ENCODE data around the gene C17orf100.
"Not testable (repeated sequence)": the region's sequence is repeated elsewhere in the genome, so short reads cannot be mapped to it uniquely, and the experiment has no call there.

The C17orf100 gene

GRCh38 chr17:6641247-6641863 lies 10.2 kb upstream of the C17orf100 start:
- DNase-seq (ENCODE audit: low spot score) = no peak

GRCh38 chr17:6642592-6642991 lies 9.0 kb upstream of the C17orf100 start:
- no peak for DNase-seq (ENCODE audit: low spot score)

- peak; percentile 76 for DNase-seq (ENCODE audit: low spot score)
Measured at GRCh38 chr17:6643451-6644125, 8.0 kb upstream of the C17orf100 start.

GRCh38 chr17:6648181-6648580 lies 3.4 kb upstream of the C17orf100 start:
- DNase-seq (ENCODE audit: low spot score) = no peak

- DNase-seq (ENCODE audit: low spot score) = no peak
Measured at GRCh38 chr17:6651919-6652452, 424 bp downstream of the C17orf100 start.

GRCh38 chr17:6654841-6655731 lies 3.5 kb downstream of the C17orf100 start:
- no peak for DNase-seq (ENCODE audit: low spot score)

- DNase-seq (ENCODE audit: low spot score) = not testable (repeated sequence)
Measured at GRCh38 chr17:6655732-6656361, 4.3 kb downstream of the C17orf100 start.

- not testable (repeated sequence) for DNase-seq (ENCODE audit: low spot score)
Measured at GRCh38 chr17:6656797-6657632, 5.5 kb downstream of the C17orf100 start.

- DNase-seq (ENCODE audit: low spot score) = no peak
Measured at GRCh38 chr17:6657633-6658287, 6.2 kb downstream of the C17orf100 start.

- not testable (repeated sequence) for DNase-seq (ENCODE audit: low spot score)
Measured at GRCh38 chr17:6658411-6658810, 6.8 kb downstream of the C17orf100 start.

GRCh38 chr17:6660101-6660500 lies 8.5 kb downstream of the C17orf100 start:
- DNase-seq (ENCODE audit: low spot score) = no peak

- DNase-seq (ENCODE audit: low spot score) = no peak
Measured at GRCh38 chr17:6660805-6661463, 9.4 kb downstream of the C17orf100 start.

- DNase-seq (ENCODE audit: low spot score) = no peak
Measured at GRCh38 chr17:6661464-6661848, 9.9 kb downstream of the C17orf100 start.

- not testable (repeated sequence) for DNase-seq (ENCODE audit: low spot score)
Measured at GRCh38 chr17:6663200-6663599, 11.6 kb downstream of the C17orf100 start.

GRCh38 chr17:6666077-6666521 lies 14.5 kb downstream of the C17orf100 start:
- peak; percentile 89 for DNase-seq (ENCODE audit: low spot score)

- DNase-seq (ENCODE audit: low spot score) = no peak
Measured at GRCh38 chr17:6666557-6666956, 15.0 kb downstream of the C17orf100 start.

- DNase-seq (ENCODE audit: low spot score) = no peak
Measured at GRCh38 chr17:6667516-6667915, 16.0 kb downstream of the C17orf100 start.

- no peak for DNase-seq (ENCODE audit: low spot score)
Measured at GRCh38 chr17:6668219-6668618, 16.7 kb downstream of the C17orf100 start.

- no peak for DNase-seq (ENCODE audit: low spot score)
Measured at GRCh38 chr17:6668727-6669425, 17.3 kb downstream of the C17orf100 start.

Measured in AG08395 (cell line).